Lower lobe of right lung (tissue), 2 donors: Measurements from ENCODE around the gene RNF213. TPM values are rescaled to one million over a fixed set of nuclear protein-coding genes. Genes with fewer than 3 reads are reported as not detected.

Experiments used
- ATAC-seq, 2 donors: fragments of 200-7000 bp; cut with Tn5 transposase; one replicate each; pipeline ENCODE4 v1.9.1; 2020 to 2022; ENCODE audit warnings: mild to moderate bottlenecking in 2 of 2, moderate library complexity in 2 of 2
- DNase-seq: peaks from one replicate; pipeline ENCODE4 v3.0.0-alpha.2; 2020
- H3K27ac ChIP-seq: fragments of 200-600 bp; one replicate; pipeline ENCODE4 v1.8.0; 2022
- H3K27me3 ChIP-seq: fragments of 200-600 bp; one replicate; pipeline ENCODE4 v1.8.0; 2022; ENCODE audit warnings: low read depth
- H3K36me3 ChIP-seq: fragments of 200-600 bp; one replicate; pipeline ENCODE4 v1.8.0; 2022; ENCODE audit warnings: mild to moderate bottlenecking
- H3K4me1 ChIP-seq: fragments of 200-600 bp; one replicate; pipeline ENCODE4 v1.8.0; 2022
- H3K4me3 ChIP-seq: fragments of 200-600 bp; one replicate; pipeline ENCODE4 v1.8.0; 2022; ENCODE audit warnings: mild to moderate bottlenecking
- H3K9me3 ChIP-seq: fragments of 200-600 bp; one replicate; pipeline ENCODE4 v1.8.0; 2022
- CTCF ChIP-seq: fragments of 200-600 bp; IDR thresholded peaks from one replicate; pipeline ENCODE4 v1.8.0; 2022; ENCODE audit warnings: antibody characterized with exemption, mild to moderate bottlenecking
- intact Hi-C: fragments of 100-400 bp; cut with DNase I; formaldehyde crosslinking; loops from one replicate; pipeline ENCODE4 v1.11.0; 2022
- total RNA-seq: library from RNA; stranded (reverse); fragmentation: NEBNext Ultra II Directional; extraction: Animal tissue kit (Norgen Biotek cat#: 25700); gene quantifications from one replicate; pipeline ENCODE4 v1.2.1, GENCODE V29; 2021
- donor health status: DM: no; HTN: yes; CAD: no; lungs with severe emphysema.

Gene RNF213
- total RNA-seq, 1 donor from 2014 or later = 300 TPM

DNA sequence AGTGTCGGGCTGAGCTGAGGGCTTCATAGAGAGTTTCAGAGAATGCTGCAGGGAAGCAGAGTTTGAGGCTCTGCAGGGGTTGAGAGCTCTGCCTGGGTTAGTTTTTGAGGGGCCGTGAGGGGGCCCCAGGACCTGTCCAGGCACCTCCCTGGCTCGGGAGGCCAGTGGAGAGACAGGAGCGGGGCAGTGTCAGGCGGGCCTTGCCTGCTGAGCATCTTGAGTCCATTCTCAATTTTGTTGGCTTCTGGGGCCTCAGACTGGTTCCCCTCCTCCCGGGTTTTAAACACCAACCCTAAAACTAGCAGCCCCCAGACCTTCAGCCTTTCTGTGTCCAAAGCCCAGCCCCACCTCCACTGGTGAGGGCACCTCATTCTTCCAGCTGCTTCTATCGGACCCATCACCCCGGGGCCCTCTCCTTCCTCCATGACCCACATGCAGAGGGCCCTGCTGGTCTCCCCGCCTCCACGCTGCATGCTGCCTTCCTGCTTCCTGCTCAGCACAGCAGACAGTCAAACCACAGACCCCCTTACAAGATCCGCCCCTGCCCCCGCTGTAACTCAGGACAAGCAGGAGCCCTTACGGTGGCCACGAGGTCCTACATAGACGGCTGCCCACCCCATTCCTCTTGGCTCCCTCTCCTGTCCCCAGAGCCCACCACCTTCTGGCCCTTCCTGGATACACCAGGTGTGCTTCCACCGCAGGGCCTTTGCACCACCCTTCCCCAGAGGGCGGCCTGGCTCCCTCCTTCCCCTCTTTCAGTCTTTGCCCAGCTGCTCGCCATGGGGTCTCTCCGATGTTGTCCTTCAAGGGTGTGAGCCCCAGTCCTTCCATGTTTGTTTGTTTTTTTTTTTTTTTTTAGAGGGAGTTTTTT lies 3.8 kb downstream of the RNF213 start:
- H3K27ac ChIP-seq = peak overlapping the region; percentile 98
- H3K27me3 ChIP-seq = no peaks in the 10 kb centered on the region
- H3K36me3 ChIP-seq = peaks cover 33% of the 10 kb centered on the region
- TF ChIP-seq CTCF = no peak
- ATAC-seq (no peak), DNase-seq (peak; percentile 65)
- intact Hi-C loops = no loop called here
- no peaks in the 10 kb centered on the region for H3K9me3 ChIP-seq
- H3K4me1 ChIP-seq = peaks cover 58% of the 10 kb centered on the region
- H3K4me3 ChIP-seq = peak overlapping the region; percentile 99

GRCh38 chr17:80265205-80266068 lies 4.8 kb downstream of the RNF213 start:
- peaks cover 52% of the 10 kb centered on the region for H3K4me1 ChIP-seq
- H3K9me3 ChIP-seq = no peaks in the 10 kb centered on the region
- no peak for TF ChIP-seq CTCF
- ATAC-seq (peak; percentile 34 to 61), DNase-seq (peak; percentile 62)
- peaks cover 43% of the 10 kb centered on the region for H3K36me3 ChIP-seq
- peak overlapping the region; percentile 98 for H3K27ac ChIP-seq
- intact Hi-C loops = no loop called here
- peak overlapping the region; percentile 99 for H3K4me3 ChIP-seq
- no peaks in the 10 kb centered on the region for H3K27me3 ChIP-seq

DNA sequence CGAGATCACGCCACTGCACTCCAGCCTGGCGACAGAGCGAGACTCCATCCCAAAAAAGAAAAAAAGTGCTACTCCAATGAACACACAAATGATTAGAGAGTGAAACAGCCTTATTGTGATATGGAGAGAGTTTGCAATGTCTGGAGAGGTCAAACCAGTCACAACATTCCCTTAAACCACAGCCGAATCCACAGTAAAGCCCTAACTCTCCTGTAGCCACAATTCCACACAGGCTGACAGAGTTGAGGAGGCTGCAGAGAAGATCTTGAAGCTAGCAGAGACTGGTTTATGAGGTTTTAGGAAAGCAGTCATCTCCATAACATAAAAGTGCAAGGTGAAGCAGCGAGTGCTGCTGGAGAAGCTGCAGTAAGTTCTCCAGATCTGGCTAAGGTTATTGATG lies 6.7 kb downstream of the RNF213 start:
- DNase-seq (no peak), ATAC-seq (no peak)
- peaks cover 43% of the 10 kb centered on the region for H3K4me1 ChIP-seq
- intact Hi-C loops = no loop called here
- TF ChIP-seq CTCF = no peak
- peaks cover 52% of the 10 kb centered on the region for H3K36me3 ChIP-seq
- no peaks in the 10 kb centered on the region for H3K9me3 ChIP-seq
- no peak overlapping the region for H3K27ac ChIP-seq
- no peaks in the 10 kb centered on the region for H3K27me3 ChIP-seq
- no peak overlapping the region for H3K4me3 ChIP-seq

DNA sequence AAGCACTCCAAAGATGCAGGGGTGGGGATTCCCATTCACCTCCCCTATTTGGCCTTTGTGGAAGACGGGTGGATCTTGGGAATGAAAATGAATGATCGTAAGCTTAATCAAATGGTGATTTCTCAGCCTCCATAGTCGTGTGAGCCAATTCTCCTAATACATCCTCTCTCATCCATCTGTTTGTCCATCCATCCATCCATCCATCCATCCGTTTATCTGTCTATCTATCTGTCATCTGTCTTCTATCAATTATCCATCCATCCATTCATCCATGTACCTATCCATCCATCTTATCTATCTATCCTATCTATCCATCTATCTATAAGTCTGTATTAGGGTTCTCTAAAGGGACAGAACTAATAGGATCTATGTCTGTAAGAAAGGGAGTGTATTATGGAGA lies 7.8 kb downstream of the RNF213 start:
- peaks cover 60% of the 10 kb centered on the region for H3K36me3 ChIP-seq
- intact Hi-C loops = no loop called here
- no peak for TF ChIP-seq CTCF
- no peaks in the 10 kb centered on the region for H3K27me3 ChIP-seq
- no peak for ATAC-seq
- DNase-seq = no peak
- no peak overlapping the region for H3K27ac ChIP-seq
- no peaks in the 10 kb centered on the region for H3K9me3 ChIP-seq
- peaks cover 34% of the 10 kb centered on the region for H3K4me1 ChIP-seq
- no peak overlapping the region for H3K4me3 ChIP-seq

- TF ChIP-seq CTCF = no peak
- Histone ChIP-seq H3K27me3 (no peaks in the 10 kb centered on the region), H3K4me3 (no peak overlapping the region), H3K27ac (no peak overlapping the region), H3K9me3 (no peaks in the 10 kb centered on the region), H3K4me1 (peaks cover 30% of the 10 kb centered on the region), H3K36me3 (peaks cover 69% of the 10 kb centered on the region)
- ATAC-seq (no peak), DNase-seq (no peak)
- intact Hi-C loops = no loop called here
Observed at GRCh38 chr17:80269405-80269807, 8.8 kb downstream of the RNF213 start.
